Osteocyte (in vitro differentiated cells): ENCODE measurements around the gene FRMD1. TPM values are rescaled to one million over a fixed set of nuclear protein-coding genes. Genes with fewer than 3 reads are reported as not detected.

Experiments used
- DNase-seq: peaks from one replicate; pipeline ENCODE4 v3.0.0; 2021; ENCODE audit warnings: mixed read lengths; ENCODE audit not compliant: unreplicated experiment; ENCODE audit errors: extremely low spot score
- H3K27ac Mint-ChIP-seq: one replicate; pipeline ENCODE4 v1.8.0; 2021; ENCODE audit warnings: mild to moderate bottlenecking, mixed read lengths; ENCODE audit not compliant: unreplicated experiment
- H3K27me3 Mint-ChIP-seq: one replicate; pipeline ENCODE4 v1.8.0; 2021; ENCODE audit warnings: mixed read lengths; ENCODE audit not compliant: unreplicated experiment
- H3K36me3 Mint-ChIP-seq: one replicate; pipeline ENCODE4 v1.8.0; 2021; ENCODE audit warnings: mixed read lengths; ENCODE audit not compliant: unreplicated experiment
- H3K4me1 Mint-ChIP-seq: one replicate; pipeline ENCODE4 v1.8.0; 2021; ENCODE audit warnings: mixed read lengths; ENCODE audit not compliant: unreplicated experiment
- H3K4me3 Mint-ChIP-seq: one replicate; pipeline ENCODE4 v1.8.0; 2021; ENCODE audit warnings: mild to moderate bottlenecking, moderate library complexity, mixed read lengths; ENCODE audit not compliant: unreplicated experiment
- H3K9me3 Mint-ChIP-seq: one replicate; pipeline ENCODE4 v1.8.0; 2021; ENCODE audit warnings: mixed read lengths; ENCODE audit not compliant: unreplicated experiment
- total RNA-seq: library from RNA; stranded (reverse); gene quantifications from 2 replicates; pipeline ENCODE4 v1.2.1, GENCODE V29; 2021
- TF ChIP-seq, protein P1 (sequence below): fragments of 200-600 bp; sonication (generic); IDR thresholded peaks from 2 replicates; pipeline ENCODE4 v1.5.0; 2021; ENCODE audit warnings: antibody characterized with exemption, mild to moderate bottlenecking, moderate library complexity

The FRMD1 gene
- total RNA-seq, 1 donor from 2014 or later: 0.05 TPM

DNA sequence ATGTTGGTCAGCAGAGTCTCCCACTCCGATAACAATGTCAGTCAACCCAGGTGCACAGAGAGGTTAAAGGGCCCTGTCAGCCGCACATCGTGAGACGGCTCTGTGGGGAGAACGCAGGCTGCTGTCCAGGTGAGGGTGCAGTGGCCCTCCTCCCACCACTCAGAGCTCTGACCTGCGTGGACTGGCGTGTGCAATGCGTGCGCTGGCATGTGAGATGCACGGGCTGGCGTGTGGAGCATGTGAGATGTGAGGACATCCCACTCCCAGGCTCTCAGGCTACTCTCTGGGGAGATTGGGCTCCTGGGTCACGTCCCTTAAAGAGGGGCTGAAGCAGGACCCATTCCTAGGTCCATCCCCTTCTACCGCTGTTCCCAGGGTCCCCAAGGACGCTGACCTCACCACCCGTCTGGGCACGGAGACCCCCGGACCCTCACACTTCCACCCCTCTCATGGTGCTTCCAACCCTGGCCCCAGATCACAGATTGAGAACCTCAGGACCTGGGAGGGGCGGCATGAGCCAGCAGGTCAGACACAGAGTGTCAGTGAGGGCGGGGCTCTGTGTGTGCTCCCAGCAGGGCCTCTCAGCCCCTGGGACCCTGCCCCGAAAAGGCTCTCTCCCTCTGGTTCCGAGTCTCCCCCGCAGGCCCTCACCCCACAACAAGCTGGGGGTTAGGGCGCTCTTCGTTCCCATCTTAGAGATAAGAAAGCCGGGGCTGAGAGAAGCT lies 8.6 kb upstream of the FRMD1 start:
- Mint-ChIP-seq H3K27ac (peak overlapping the region; percentile 41), H3K9me3 (no peaks in the 10 kb centered on the region)
- TF ChIP-seq, protein P1, sequence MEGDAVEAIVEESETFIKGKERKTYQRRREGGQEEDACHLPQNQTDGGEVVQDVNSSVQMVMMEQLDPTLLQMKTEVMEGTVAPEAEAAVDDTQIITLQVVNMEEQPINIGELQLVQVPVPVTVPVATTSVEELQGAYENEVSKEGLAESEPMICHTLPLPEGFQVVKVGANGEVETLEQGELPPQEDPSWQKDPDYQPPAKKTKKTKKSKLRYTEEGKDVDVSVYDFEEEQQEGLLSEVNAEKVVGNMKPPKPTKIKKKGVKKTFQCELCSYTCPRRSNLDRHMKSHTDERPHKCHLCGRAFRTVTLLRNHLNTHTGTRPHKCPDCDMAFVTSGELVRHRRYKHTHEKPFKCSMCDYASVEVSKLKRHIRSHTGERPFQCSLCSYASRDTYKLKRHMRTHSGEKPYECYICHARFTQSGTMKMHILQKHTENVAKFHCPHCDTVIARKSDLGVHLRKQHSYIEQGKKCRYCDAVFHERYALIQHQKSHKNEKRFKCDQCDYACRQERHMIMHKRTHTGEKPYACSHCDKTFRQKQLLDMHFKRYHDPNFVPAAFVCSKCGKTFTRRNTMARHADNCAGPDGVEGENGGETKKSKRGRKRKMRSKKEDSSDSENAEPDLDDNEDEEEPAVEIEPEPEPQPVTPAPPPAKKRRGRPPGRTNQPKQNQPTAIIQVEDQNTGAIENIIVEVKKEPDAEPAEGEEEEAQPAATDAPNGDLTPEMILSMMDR: no peak

DNA sequence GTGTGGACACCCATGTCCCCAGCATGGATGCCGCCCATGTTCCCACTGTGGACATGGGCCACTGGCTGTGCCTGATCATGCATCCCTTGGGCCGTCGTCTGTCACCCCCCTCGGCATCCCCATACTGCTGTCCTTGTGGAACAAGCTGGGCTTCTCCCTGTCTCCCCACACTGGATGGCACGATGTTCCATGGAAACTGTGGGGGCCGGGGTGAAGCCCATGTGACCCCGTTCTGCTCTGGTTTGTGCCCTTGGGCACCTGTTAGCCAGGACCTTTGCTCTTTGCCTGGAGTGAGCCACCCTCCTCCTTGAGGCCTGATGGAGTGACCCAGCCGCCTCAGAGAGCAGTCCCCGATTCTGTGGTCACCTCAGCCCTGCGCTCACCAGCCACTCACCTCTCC lies 7.6 kb upstream of the FRMD1 start:
- TF ChIP-seq, protein P1: no peak
- no peaks in the 10 kb centered on the region for H3K9me3 Mint-ChIP-seq
- H3K27me3 Mint-ChIP-seq: peaks cover 5% of the 10 kb centered on the region
- H3K36me3 Mint-ChIP-seq: no peaks in the 10 kb centered on the region
- H3K27ac Mint-ChIP-seq: no peak overlapping the region
- no peak overlapping the region for H3K4me3 Mint-ChIP-seq
- H3K4me1 Mint-ChIP-seq: peaks cover 53% of the 10 kb centered on the region
- DNase-seq: no peak

More for the DNA sequence above, 8.6 kb upstream of the FRMD1 start:
- DNase-seq: no peak
- Mint-ChIP-seq H3K36me3 (no peaks in the 10 kb centered on the region), H3K4me1 (peaks cover 47% of the 10 kb centered on the region), H3K27me3 (peaks cover 5% of the 10 kb centered on the region), H3K4me3 (no peak overlapping the region)

DNA sequence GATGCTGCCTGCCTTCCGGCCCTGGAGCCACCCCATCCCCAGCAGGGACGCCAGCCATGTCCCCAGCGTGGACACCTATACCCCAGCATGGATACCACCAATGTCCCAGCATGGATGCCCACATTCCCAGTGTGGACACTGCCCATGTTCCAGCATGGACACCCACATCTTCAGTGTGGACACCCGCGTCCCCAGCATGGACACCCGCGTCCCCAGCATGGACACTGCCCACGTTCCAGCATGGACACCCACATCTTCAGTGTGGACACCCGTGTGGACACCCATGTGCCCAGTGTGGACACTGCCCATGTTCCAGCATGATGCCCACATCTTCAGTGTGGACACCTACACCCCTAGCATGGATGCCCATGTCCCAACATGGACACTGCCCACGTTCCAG lies 7.1 kb upstream of the FRMD1 start:
- peaks cover 53% of the 10 kb centered on the region for H3K4me1 Mint-ChIP-seq
- no peak overlapping the region for H3K27ac Mint-ChIP-seq
- no peak for DNase-seq
- TF ChIP-seq, protein P1: no peak
- no peak overlapping the region for H3K4me3 Mint-ChIP-seq
- H3K27me3 Mint-ChIP-seq: peaks cover 5% of the 10 kb centered on the region
- no peaks in the 10 kb centered on the region for H3K36me3 Mint-ChIP-seq
- H3K9me3 Mint-ChIP-seq: no peaks in the 10 kb centered on the region

DNA sequence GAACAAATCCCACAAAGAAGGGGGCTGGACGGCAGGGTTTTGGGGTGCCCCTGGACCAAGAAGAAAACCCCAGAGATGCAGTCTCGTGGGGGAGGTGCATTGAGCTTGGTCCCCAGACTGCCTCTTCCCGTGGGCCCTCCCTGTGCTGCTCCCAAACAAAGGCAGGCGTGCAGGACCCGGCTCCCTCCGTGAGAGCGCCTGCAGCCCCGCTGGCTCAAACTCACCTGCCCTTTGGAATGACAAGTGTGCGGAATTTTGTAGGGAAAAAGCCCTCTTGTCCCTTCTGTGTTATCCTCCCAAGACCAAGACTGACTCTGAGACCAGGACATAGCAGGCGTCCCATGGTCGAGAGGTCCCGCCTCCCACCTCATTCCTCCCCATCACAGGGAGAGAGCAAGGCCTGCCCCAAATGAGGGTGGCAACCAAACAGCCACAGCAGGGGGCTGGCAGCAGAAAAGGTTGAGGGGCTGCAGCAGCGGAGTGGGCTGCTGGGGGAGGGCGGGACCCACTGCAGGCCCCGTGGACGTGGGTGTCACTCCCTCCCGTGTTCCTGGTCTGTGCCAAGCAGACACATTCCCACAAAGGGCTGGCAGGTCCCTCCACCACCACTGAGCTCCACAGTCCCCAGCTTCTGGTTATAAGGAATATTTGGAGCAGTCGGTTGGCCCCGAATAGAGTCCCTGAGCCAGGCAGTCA lies 5.6 kb upstream of the FRMD1 start:
- no peak overlapping the region for H3K4me3 Mint-ChIP-seq
- peaks cover 43% of the 10 kb centered on the region for H3K4me1 Mint-ChIP-seq
- no peaks in the 10 kb centered on the region for H3K9me3 Mint-ChIP-seq
- H3K36me3 Mint-ChIP-seq: no peaks in the 10 kb centered on the region
- H3K27me3 Mint-ChIP-seq: peaks cover 5% of the 10 kb centered on the region
- H3K27ac Mint-ChIP-seq: no peak overlapping the region
- TF ChIP-seq, protein P1: no peak
- DNase-seq: no peak

DNA sequence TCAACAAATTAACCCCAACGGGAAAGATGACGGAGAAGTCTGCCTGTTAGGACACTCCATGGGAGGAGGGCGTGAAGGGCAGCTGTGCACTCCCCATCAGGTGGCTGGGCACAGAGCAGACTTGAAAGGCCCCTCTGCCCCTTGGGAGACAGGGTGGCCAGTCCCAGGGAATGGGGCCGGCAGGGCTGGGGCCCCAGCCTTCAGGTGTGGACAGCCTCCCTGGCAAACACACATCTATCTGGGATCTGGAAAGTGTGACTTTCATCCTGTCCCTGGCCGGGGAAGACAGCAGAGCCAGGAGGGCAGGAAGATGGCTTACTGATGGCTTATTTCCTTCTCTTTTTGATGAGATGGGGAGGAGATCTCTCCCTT lies 4.5 kb upstream of the FRMD1 start:
- Mint-ChIP-seq H3K27ac (no peak overlapping the region), H3K9me3 (no peaks in the 10 kb centered on the region), H3K4me1 (peaks cover 39% of the 10 kb centered on the region), H3K36me3 (no peaks in the 10 kb centered on the region), H3K4me3 (no peak overlapping the region), H3K27me3 (peaks cover 5% of the 10 kb centered on the region)
- TF ChIP-seq, protein P1: no peak
- no peak for DNase-seq
